Measurements from ENCODE around the gene ZP1. TPM values are rescaled to one million over a fixed set of nuclear protein-coding genes. Genes with fewer than 3 reads are reported as not detected.

ZP1 gene
- polyA plus RNA-seq, 6 donors from 2014 or later, result not detected

- no peaks in the 10 kb centered on the region for H3K9me3 Mint-ChIP-seq
- DNase-seq (no peak), ATAC-seq (ENCODE audit: low read depth in 2 of 2) (no peak)
- H3K27me3 Mint-ChIP-seq, result peaks cover 0 to 9% (median 4%) of the 10 kb centered on the region in 3 donors
- H3K27ac Mint-ChIP-seq, result no peak overlapping the region
- peaks cover 12 to 21% (median 13%) of the 10 kb centered on the region in 3 donors for H3K4me1 Mint-ChIP-seq
- H3K36me3 Mint-ChIP-seq, result no peaks in the 10 kb centered on the region
- peak overlapping the region in 1 of 8 donors; percentile 13 for H3K4me3 Mint-ChIP-seq
Observed at GRCh38 chr11:60836866-60837515, 30.4 kb upstream of the ZP1 start.

- H3K27ac Mint-ChIP-seq, result peak overlapping the region in 1 of 6 donors; percentile 54
- H3K4me3 Mint-ChIP-seq, result no peak overlapping the region
- DNase-seq, result no peak
- H3K9me3 Mint-ChIP-seq, result no peaks in the 10 kb centered on the region
- no peaks in the 10 kb centered on the region for H3K27me3 Mint-ChIP-seq
- no peak for ATAC-seq (ENCODE audit: low read depth in 2 of 2)
- no peaks in the 10 kb centered on the region for H3K36me3 Mint-ChIP-seq
- H3K4me1 Mint-ChIP-seq, result peaks cover 23 to 31% (median 23%) of the 10 kb centered on the region in 3 donors
Observed at GRCh38 chr11:60838132-60838531, 29.2 kb upstream of the ZP1 start.

GRCh38 chr11:60840470-60841430 lies 26.6 kb upstream of the ZP1 start:
- no peak for ATAC-seq (ENCODE audit: low read depth in 2 of 2)
- no peaks in the 10 kb centered on the region for H3K9me3 Mint-ChIP-seq
- no peak for DNase-seq
- peaks cover 46 to 53% (median 46%) of the 10 kb centered on the region in 3 donors for H3K4me1 Mint-ChIP-seq
- H3K36me3 Mint-ChIP-seq, result no peaks in the 10 kb centered on the region
- no peaks in the 10 kb centered on the region for H3K27me3 Mint-ChIP-seq
- peak overlapping the region; percentile 71 to 97 (median 92) for H3K4me3 Mint-ChIP-seq
- peak overlapping the region; percentile 54 to 97 (median 84) for H3K27ac Mint-ChIP-seq

GRCh38 chr11:60841797-60842667 lies 25.3 kb upstream of the ZP1 start, which contains the start of gene CCDC86:
Gene CCDC86 (plus strand): TSS chr11:60842113. CDS start chr11:60842125, 12 bp downstream.
- H3K27ac Mint-ChIP-seq, result peak within 1 kb of the TSS; percentile 82 to 98 (median 92)
- H3K4me1 Mint-ChIP-seq, result peaks cover 46 to 49% (median 46%) of the 10 kb centered on the region in 3 donors
- DNase-seq (peak; percentile 97), ATAC-seq (ENCODE audit: low read depth in 2 of 2) (peak; percentile 94 to 98)
- no peaks in the 10 kb centered on the region for H3K36me3 Mint-ChIP-seq
- H3K9me3 Mint-ChIP-seq, result no peaks in the 10 kb centered on the region
- H3K27me3 Mint-ChIP-seq, result no peaks in the 10 kb centered on the region
- H3K4me3 Mint-ChIP-seq, result peak within 1 kb of the TSS; percentile 78 to 97 (median 94)

- Mint-ChIP-seq H3K4me1 (peaks cover 46 to 49% (median 46%) of the 10 kb centered on the region in 3 donors), H3K27me3 (no peaks in the 10 kb centered on the region), H3K9me3 (no peaks in the 10 kb centered on the region), H3K36me3 (no peaks in the 10 kb centered on the region), H3K27ac (peak overlapping the region; percentile 21 to 98 (median 92)), H3K4me3 (peak overlapping the region; percentile 78 to 97 (median 94))
- DNase-seq (no peak), ATAC-seq (ENCODE audit: low read depth in 2 of 2) (no peak)
Observed at GRCh38 chr11:60842668-60843600, 24.4 kb upstream of the ZP1 start.

- Mint-ChIP-seq H3K4me3 (peak overlapping the region; percentile 59 to 97 (median 90)), H3K36me3 (peaks cover 0 to 7% of the 10 kb centered on the region in 2 donors), H3K9me3 (no peaks in the 10 kb centered on the region), H3K27me3 (no peaks in the 10 kb centered on the region), H3K27ac (peak overlapping the region in 4 of 6 donors; percentile 8 to 88 (median 40)), H3K4me1 (peaks cover 46 to 51% (median 49%) of the 10 kb centered on the region in 3 donors)
- ATAC-seq (ENCODE audit: low read depth in 2 of 2), result no peak
- no peak for DNase-seq
Observed at GRCh38 chr11:60844045-60844869, 23.1 kb upstream of the ZP1 start.

- Mint-ChIP-seq H3K27ac (peak overlapping the region in 2 of 6 donors; percentile 8 to 88), H3K27me3 (no peaks in the 10 kb centered on the region), H3K9me3 (no peaks in the 10 kb centered on the region), H3K4me3 (peak overlapping the region in 6 of 8 donors; percentile 14 to 97 (median 80)), H3K4me1 (peaks cover 43 to 51% (median 49%) of the 10 kb centered on the region in 3 donors), H3K36me3 (peaks cover 0 to 11% of the 10 kb centered on the region in 2 donors)
- ATAC-seq (ENCODE audit: low read depth in 2 of 2), result no peak
- DNase-seq, result no peak
Observed at GRCh38 chr11:60844870-60845221, 22.5 kb upstream of the ZP1 start.

- H3K36me3 Mint-ChIP-seq, result peaks cover 0 to 16% of the 10 kb centered on the region in 2 donors
- H3K9me3 Mint-ChIP-seq, result no peaks in the 10 kb centered on the region
- H3K27ac Mint-ChIP-seq, result peak overlapping the region in 3 of 6 donors; percentile 3 to 11 (median 9)
- DNase-seq (no peak), ATAC-seq (ENCODE audit: low read depth in 2 of 2) (no peak)
- peak overlapping the region in 1 of 8 donors; percentile 89 for H3K4me3 Mint-ChIP-seq
- peaks cover 43 to 51% (median 49%) of the 10 kb centered on the region in 3 donors for H3K4me1 Mint-ChIP-seq
- no peaks in the 10 kb centered on the region for H3K27me3 Mint-ChIP-seq
Observed at GRCh38 chr11:60845338-60845737, 22.0 kb upstream of the ZP1 start.

GRCh38 chr11:60847281-60847680 lies 20.1 kb upstream of the ZP1 start:
- no peaks in the 10 kb centered on the region for H3K27me3 Mint-ChIP-seq
- H3K27ac Mint-ChIP-seq, result no peak overlapping the region
- ATAC-seq (ENCODE audit: low read depth in 2 of 2) (no peak), DNase-seq (no peak)
- H3K4me1 Mint-ChIP-seq, result peaks cover 33 to 37% (median 36%) of the 10 kb centered on the region in 3 donors
- H3K36me3 Mint-ChIP-seq, result peaks cover 8 to 35% of the 10 kb centered on the region in 2 donors
- H3K4me3 Mint-ChIP-seq, result no peak overlapping the region
- H3K9me3 Mint-ChIP-seq, result no peaks in the 10 kb centered on the region

- Mint-ChIP-seq H3K36me3 (peaks cover 8 to 36% of the 10 kb centered on the region in 2 donors), H3K4me1 (peaks cover 28 to 30% (median 30%) of the 10 kb centered on the region in 3 donors), H3K9me3 (no peaks in the 10 kb centered on the region), H3K27ac (no peak overlapping the region), H3K27me3 (no peaks in the 10 kb centered on the region), H3K4me3 (no peak overlapping the region)
- DNase-seq (no peak), ATAC-seq (ENCODE audit: low read depth in 2 of 2) (no peak)
Observed at GRCh38 chr11:60847896-60848295, 19.4 kb upstream of the ZP1 start.

- no peak overlapping the region for H3K4me3 Mint-ChIP-seq
- DNase-seq, result no peak
- no peaks in the 10 kb centered on the region for H3K27me3 Mint-ChIP-seq
- H3K9me3 Mint-ChIP-seq, result no peaks in the 10 kb centered on the region
- peaks cover 8 to 43% of the 10 kb centered on the region in 2 donors for H3K36me3 Mint-ChIP-seq
- H3K4me1 Mint-ChIP-seq, result peaks cover 19 to 22% (median 22%) of the 10 kb centered on the region in 3 donors
- H3K27ac Mint-ChIP-seq, result no peak overlapping the region
- no peak for ATAC-seq (ENCODE audit: low read depth in 2 of 2)
Observed at GRCh38 chr11:60848714-60849151, 18.6 kb upstream of the ZP1 start.
